ENCODE measurements around the gene MRRF. TPM values are rescaled to one million over a fixed set of nuclear protein-coding genes. Genes with fewer than 3 reads are reported as not detected.
A peak's percentile ranks its signal among the peaks of the same experiment; 100 is the strongest.
"Not testable (repeated sequence)": the region's sequence is repeated elsewhere in the genome, so short reads cannot be mapped to it uniquely, and the experiment has no call there.

The MRRF gene
- total RNA-seq, 3 donors from 2014 or later, result 46.5 to 65.2 (median 62.4) TPM

GRCh38 chr9:122350577-122351355, 86.1 kb downstream of the MRRF start:
- ATAC-seq, result peak; percentile 82
- H3K9me3 ChIP-seq, result no peaks in the 10 kb centered on the region
- no peak overlapping the region for H3K4me3 ChIP-seq
- peak; percentile 79 to 91 (median 84) for DNase-seq
- intact Hi-C loops (cut with DNase I, micrococcal nuclease), result loop anchor here (1.0 to 10.0 kb wide), 3 partner anchors 225 to 256 kb away; partner anchors contain the start of gene TTLL11 (in 1 of the 2)
- no peaks in the 10 kb centered on the region for H3K36me3 ChIP-seq (ENCODE audit: low read depth)
- H3K4me1 ChIP-seq (ENCODE audit: low read depth), result peaks cover 14% of the 10 kb centered on the region
- TF ChIP-seq CTCF (IDR thresholded peaks at IDR 0.05), result peak; percentile 92

- DNase-seq, result no peak
- no peak overlapping the region for H3K4me3 ChIP-seq
- no peaks in the 10 kb centered on the region for H3K9me3 ChIP-seq
- ATAC-seq, result peak; percentile 14
- H3K36me3 ChIP-seq (ENCODE audit: low read depth), result no peaks in the 10 kb centered on the region
- no peaks in the 10 kb centered on the region for H3K4me1 ChIP-seq (ENCODE audit: low read depth)
- intact Hi-C loops (cut with DNase I, micrococcal nuclease), result loop anchor here in 1 of 2 donors (10.0 kb wide), 1 partner anchor 260 kb away; the partner anchor contains the start of gene TTLL11
- TF ChIP-seq CTCF (IDR thresholded peaks at IDR 0.05), result no peak
Measured at GRCh38 chr9:122354536-122355199, 90.0 kb downstream of the MRRF start.

GRCh38 chr9:122355336-122355875, 90.7 kb downstream of the MRRF start:
- Histone ChIP-seq H3K4me1 (ENCODE audit: low read depth) (no peaks in the 10 kb centered on the region), H3K36me3 (ENCODE audit: low read depth) (no peaks in the 10 kb centered on the region), H3K4me3 (no peak overlapping the region), H3K9me3 (no peaks in the 10 kb centered on the region)
- intact Hi-C loops (cut with DNase I, micrococcal nuclease), result loop anchor here in 1 of 2 donors (10.0 kb wide), 1 partner anchor 261 kb away; the partner anchor contains the start of gene TTLL11
- no peak for ATAC-seq
- no peak for TF ChIP-seq CTCF (IDR thresholded peaks at IDR 0.05)
- DNase-seq, result no peak

GRCh38 chr9:122356627-122357026, 91.9 kb downstream of the MRRF start:
- ATAC-seq (no peak), DNase-seq (no peak)
- H3K4me1 ChIP-seq (ENCODE audit: low read depth), result no peaks in the 10 kb centered on the region
- no peaks in the 10 kb centered on the region for H3K9me3 ChIP-seq
- no peaks in the 10 kb centered on the region for H3K36me3 ChIP-seq (ENCODE audit: low read depth)
- no peak overlapping the region for H3K4me3 ChIP-seq
- no peak for TF ChIP-seq CTCF (IDR thresholded peaks at IDR 0.05)
- intact Hi-C loops (cut with DNase I, micrococcal nuclease), result loop anchor here in 1 of 2 donors (10.0 kb wide), 1 partner anchor 262 kb away; the partner anchor contains the start of gene TTLL11

GRCh38 chr9:122360891-122361290, 96.2 kb downstream of the MRRF start:
- DNase-seq (no peak), ATAC-seq (no peak)
- H3K36me3 ChIP-seq (ENCODE audit: low read depth), result no peaks in the 10 kb centered on the region
- H3K9me3 ChIP-seq, result no peaks in the 10 kb centered on the region
- no peak for TF ChIP-seq CTCF (IDR thresholded peaks at IDR 0.05)
- intact Hi-C loops (cut with DNase I, micrococcal nuclease), result no loop called here
- no peak overlapping the region for H3K4me3 ChIP-seq
- no peaks in the 10 kb centered on the region for H3K4me1 ChIP-seq (ENCODE audit: low read depth)

GRCh38 chr9:122363131-122363530, 98.4 kb downstream of the MRRF start:
- H3K4me1 ChIP-seq (ENCODE audit: low read depth); H3K4me3 ChIP-seq; H3K36me3 ChIP-seq (ENCODE audit: low read depth); ATAC-seq; DNase-seq; H3K9me3 ChIP-seq; intact Hi-C loops (cut with DNase I, micrococcal nuclease): not testable (repeated sequence)
